Brain microvascular endothelial cell (primary cell): ENCODE results near the gene KANK4.
"Not testable (repeated sequence)": the region's sequence is repeated elsewhere in the genome, so short reads cannot be mapped to it uniquely, and the experiment has no call there.

Source experiments
- DNase-seq: peaks from one replicate; pipeline ENCODE4 v3.0.0-alpha.2; 2020
- H3K27ac ChIP-seq: fragments of 250-450 bp; sonication (Bioruptor Pico); 2 replicates; pipeline ENCODE4 v1.5.1; 2020; ENCODE audit warnings: mild to moderate bottlenecking, moderate library complexity
- H3K27me3 ChIP-seq: fragments of 250-450 bp; sonication (Bioruptor Pico); replicated peaks from 2 replicates; pipeline ENCODE4 v1.5.1; 2020; ENCODE audit warnings: mild to moderate bottlenecking
- H3K36me3 ChIP-seq: fragments of 250-450 bp; sonication (Bioruptor Pico); replicated peaks from 2 replicates; pipeline ENCODE4 v1.5.1; 2020; ENCODE audit warnings: mild to moderate bottlenecking
- H3K4me3 ChIP-seq: 2 replicates; pipeline ENCODE4 v1.5.1; 2011; ENCODE audit warnings: low read depth, mild to moderate bottlenecking, control low read depth, low read length, moderate library complexity
- in situ Hi-C: cut with HindIII; loops from 2 replicates; pipeline ENCODE4 v1.10.0; 2017; ENCODE audit warnings: low sequenced_read_pairs, low pct_ligation_motif_present
- TF ChIP-seq, protein P1 (sequence below): IDR thresholded peaks from 2 replicates; pipeline ENCODE4 v1.5.1; 2011; ENCODE audit warnings: low read depth, mild to moderate bottlenecking, moderate library complexity, low read length, control low read depth, inconsistent platforms; ENCODE audit errors: missing control alignments

The KANK4 gene

GRCh38 chr1:62240651-62241370, 78.4 kb downstream of the KANK4 start:
- H3K36me3 ChIP-seq: no peaks in the 10 kb centered on the region
- TF ChIP-seq, protein P1, sequence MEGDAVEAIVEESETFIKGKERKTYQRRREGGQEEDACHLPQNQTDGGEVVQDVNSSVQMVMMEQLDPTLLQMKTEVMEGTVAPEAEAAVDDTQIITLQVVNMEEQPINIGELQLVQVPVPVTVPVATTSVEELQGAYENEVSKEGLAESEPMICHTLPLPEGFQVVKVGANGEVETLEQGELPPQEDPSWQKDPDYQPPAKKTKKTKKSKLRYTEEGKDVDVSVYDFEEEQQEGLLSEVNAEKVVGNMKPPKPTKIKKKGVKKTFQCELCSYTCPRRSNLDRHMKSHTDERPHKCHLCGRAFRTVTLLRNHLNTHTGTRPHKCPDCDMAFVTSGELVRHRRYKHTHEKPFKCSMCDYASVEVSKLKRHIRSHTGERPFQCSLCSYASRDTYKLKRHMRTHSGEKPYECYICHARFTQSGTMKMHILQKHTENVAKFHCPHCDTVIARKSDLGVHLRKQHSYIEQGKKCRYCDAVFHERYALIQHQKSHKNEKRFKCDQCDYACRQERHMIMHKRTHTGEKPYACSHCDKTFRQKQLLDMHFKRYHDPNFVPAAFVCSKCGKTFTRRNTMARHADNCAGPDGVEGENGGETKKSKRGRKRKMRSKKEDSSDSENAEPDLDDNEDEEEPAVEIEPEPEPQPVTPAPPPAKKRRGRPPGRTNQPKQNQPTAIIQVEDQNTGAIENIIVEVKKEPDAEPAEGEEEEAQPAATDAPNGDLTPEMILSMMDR: no peak
- DNase-seq: no peak
- no peak overlapping the region for H3K4me3 ChIP-seq
- in situ Hi-C loops: no loop called here
- no peak overlapping the region for H3K27ac ChIP-seq
- no peaks in the 10 kb centered on the region for H3K27me3 ChIP-seq

DNA sequence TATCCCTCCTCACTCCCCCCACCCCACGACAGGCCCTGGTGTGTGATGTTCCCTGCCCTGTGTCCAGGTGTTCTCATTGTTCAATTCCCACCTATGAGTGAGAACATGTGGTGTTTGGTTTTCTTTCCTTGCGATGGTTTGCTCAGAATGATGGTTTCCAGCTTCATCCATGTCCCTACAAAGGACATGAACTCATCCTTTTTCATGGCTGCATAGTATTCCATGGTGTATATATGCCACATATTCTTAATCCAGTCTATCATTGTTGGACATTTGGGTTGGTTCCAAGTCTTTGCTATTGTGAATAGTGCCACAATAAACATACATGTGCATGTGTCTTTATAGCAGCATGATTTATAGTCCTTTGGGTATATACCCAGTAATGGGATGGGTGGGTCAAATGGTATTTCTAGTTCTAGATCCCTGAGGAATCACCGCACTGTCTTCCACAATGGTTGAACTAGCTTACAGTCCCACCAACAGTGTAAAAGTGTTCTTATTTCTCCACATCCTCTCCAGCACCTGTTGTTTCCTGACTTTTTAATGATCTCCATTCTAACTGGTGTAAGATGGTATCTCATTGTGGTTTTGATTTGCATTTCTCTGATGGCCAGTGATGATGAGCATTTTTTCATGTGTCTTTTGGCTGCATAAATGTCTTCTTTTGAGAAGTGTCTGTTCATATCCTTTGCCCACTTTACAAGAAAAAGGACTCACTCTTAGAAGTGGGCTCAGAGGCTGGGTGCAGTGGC, 79.4 kb downstream of the KANK4 start:
- H3K4me3 ChIP-seq, in situ Hi-C loops, H3K27me3 ChIP-seq, DNase-seq, H3K36me3 ChIP-seq, H3K27ac ChIP-seq: not testable (repeated sequence)

DNA sequence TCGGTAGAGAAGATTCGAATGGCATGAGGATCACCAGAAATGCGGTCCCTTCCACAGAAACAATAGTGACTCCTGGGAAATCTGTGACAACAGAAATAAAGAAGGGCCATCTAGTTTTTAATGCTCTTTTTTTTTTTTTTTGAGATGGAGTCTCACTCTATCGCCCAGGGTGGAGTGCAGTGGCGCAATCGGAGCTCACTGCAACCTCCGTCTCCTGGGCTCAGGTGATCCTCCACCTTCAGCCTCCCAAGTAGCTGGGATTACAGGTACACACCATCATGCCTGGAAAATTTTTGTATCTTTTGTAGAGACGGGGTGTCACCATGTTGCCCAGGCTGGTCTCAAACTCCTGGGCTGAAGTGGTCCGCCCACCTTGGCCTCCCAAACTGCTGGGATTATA, 80.7 kb downstream of the KANK4 start:
- Histone ChIP-seq H3K36me3 (no peaks in the 10 kb centered on the region), H3K4me3 (no peak overlapping the region), H3K27me3 (no peaks in the 10 kb centered on the region), H3K27ac (no peak overlapping the region)
- in situ Hi-C loops: no loop called here
- DNase-seq: no peak
- TF ChIP-seq, protein P1: no peak

DNA sequence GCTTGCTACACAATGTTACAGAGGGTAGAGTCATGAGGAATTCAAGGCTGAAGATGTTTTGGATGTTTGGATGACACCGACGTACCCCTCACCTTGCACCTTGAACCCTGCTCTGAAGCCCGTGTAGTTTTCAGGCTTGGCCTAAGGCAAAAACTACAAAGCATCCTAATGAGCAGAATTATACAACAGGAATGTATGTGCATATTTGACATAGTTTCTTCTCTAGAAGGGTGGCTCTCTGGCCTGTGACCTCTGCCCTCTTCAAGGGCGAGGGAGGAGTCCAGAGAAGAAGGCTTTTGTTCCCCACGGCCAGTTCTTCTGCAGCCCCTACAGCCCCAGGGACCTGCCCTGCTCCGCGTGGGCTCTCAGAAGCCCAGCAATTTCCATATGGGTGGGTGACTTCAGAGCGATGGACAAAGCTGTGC, 81.3 kb downstream of the KANK4 start:
- H3K27me3 ChIP-seq: no peaks in the 10 kb centered on the region
- TF ChIP-seq, protein P1: no peak
- no peaks in the 10 kb centered on the region for H3K36me3 ChIP-seq
- in situ Hi-C loops: no loop called here
- no peak for DNase-seq
- H3K4me3 ChIP-seq: no peak overlapping the region
- no peak overlapping the region for H3K27ac ChIP-seq

- H3K27me3 ChIP-seq: no peaks in the 10 kb centered on the region
- in situ Hi-C loops: no loop called here
- no peaks in the 10 kb centered on the region for H3K36me3 ChIP-seq
- DNase-seq: no peak
- no peak overlapping the region for H3K27ac ChIP-seq
- H3K4me3 ChIP-seq: no peak overlapping the region
- TF ChIP-seq, protein P1: no peak
These were observed 81.9 kb downstream of the KANK4 start for GRCh38 chr1:62237361-62237760.

GRCh38 chr1:62235576-62235975, 83.7 kb downstream of the KANK4 start:
- in situ Hi-C loops: no loop called here
- no peaks in the 10 kb centered on the region for H3K27me3 ChIP-seq
- no peak overlapping the region for H3K27ac ChIP-seq
- H3K36me3 ChIP-seq: no peaks in the 10 kb centered on the region
- TF ChIP-seq, protein P1: no peak
- DNase-seq: no peak
- H3K4me3 ChIP-seq: no peak overlapping the region
